Measurements from ENCODE around the gene GLE1. TPM values are rescaled to one million over a fixed set of nuclear protein-coding genes. Genes with fewer than 3 reads are reported as not detected.

The GLE1 gene
- total RNA-seq, 4 donors from 2014 or later = 21.4 to 31.2 (median 24.4) TPM

- Histone ChIP-seq H3K9me3 (no peaks in the 10 kb centered on the region), H3K36me3 (peaks cover 35 to 79% (median 53%) of the 10 kb centered on the region in 3 donors), H3K4me3 (no peak overlapping the region), H3K27ac (no peak overlapping the region), H3K4me1 (no peaks in the 10 kb centered on the region), H3K27me3 (no peaks in the 10 kb centered on the region)
- no peak for DNase-seq
- no peak for TF ChIP-seq POLR2A (IDR thresholded peaks at IDR 0.05)
- no peak for TF ChIP-seq CTCF (IDR thresholded peaks at IDR 0.05)
- 61 to 70% methylated on average over 3 of the region's 3 CpGs for WGBS, 2 donors
- intact Hi-C loops (cut with DNase I) = no loop called here
Measured at GRCh38 chr9:128540634-128541360, 36.3 kb downstream of the GLE1 start.

- no peak overlapping the region for H3K27ac ChIP-seq
- no peaks in the 10 kb centered on the region for H3K9me3 ChIP-seq
- H3K36me3 ChIP-seq = peaks cover 0 to 22% (median 6%) of the 10 kb centered on the region in 3 donors
- intact Hi-C loops (cut with DNase I) = no loop called here
- H3K4me3 ChIP-seq = no peak overlapping the region
- no peak for DNase-seq
- 78 to 80% methylated on average over 3 of the region's 3 CpGs for WGBS, 2 donors
- H3K27me3 ChIP-seq = no peaks in the 10 kb centered on the region
- H3K4me1 ChIP-seq = peaks cover 7 to 19% (median 15%) of the 10 kb centered on the region in 3 donors
- no peak for TF ChIP-seq CTCF (IDR thresholded peaks at IDR 0.05)
- no peak for TF ChIP-seq POLR2A (IDR thresholded peaks at IDR 0.05)
Measured at GRCh38 chr9:128546504-128546903, 42.0 kb downstream of the GLE1 start.

GRCh38 chr9:128548876-128549275, 44.4 kb downstream of the GLE1 start:
- H3K27ac ChIP-seq = no peak overlapping the region

GRCh38 chr9:128550226-128550625, 45.7 kb downstream of the GLE1 start:
- WGBS, 2 donors = 63 to 67% methylated on average over 2 of the region's 2 CpGs
- Histone ChIP-seq H3K27ac (peak overlapping the region; percentile 19 to 99 (median 96)), H3K4me3 (no peak overlapping the region), H3K36me3 (no peaks in the 10 kb centered on the region), H3K27me3 (no peaks in the 10 kb centered on the region), H3K4me1 (peaks cover 21 to 42% (median 39%) of the 10 kb centered on the region in 3 donors), H3K9me3 (no peaks in the 10 kb centered on the region)
- DNase-seq = no peak
- TF ChIP-seq POLR2A (IDR thresholded peaks at IDR 0.05) (no peak), CTCF (IDR thresholded peaks at IDR 0.05) (no peak)
- intact Hi-C loops (cut with DNase I) = no loop called here

More at GRCh38 chr9:128548876-128549275, 44.4 kb downstream of the GLE1 start:
- H3K27me3 ChIP-seq = no peaks in the 10 kb centered on the region
- TF ChIP-seq CTCF (IDR thresholded peaks at IDR 0.05) (no peak), POLR2A (IDR thresholded peaks at IDR 0.05) (no peak)
- intact Hi-C loops (cut with DNase I) = no loop called here
- no peak for DNase-seq
- no peak overlapping the region for H3K4me3 ChIP-seq
- H3K36me3 ChIP-seq = no peaks in the 10 kb centered on the region
- H3K9me3 ChIP-seq = no peaks in the 10 kb centered on the region
- H3K4me1 ChIP-seq = peaks cover 11 to 28% (median 25%) of the 10 kb centered on the region in 3 donors
- 89% methylated on average over 7 of the region's 7 CpGs for WGBS, 2 donors

GRCh38 chr9:128550770-128551656, 46.5 kb downstream of the GLE1 start:
- H3K4me1 ChIP-seq = peaks cover 27 to 50% (median 47%) of the 10 kb centered on the region in 3 donors
- 46 to 52% methylated on average over 11 of the region's 11 CpGs for WGBS, 2 donors
- intact Hi-C loops (cut with DNase I) = no loop called here
- H3K27me3 ChIP-seq = no peaks in the 10 kb centered on the region
- H3K36me3 ChIP-seq = no peaks in the 10 kb centered on the region
- TF ChIP-seq CTCF (IDR thresholded peaks at IDR 0.05) (no peak), POLR2A (IDR thresholded peaks at IDR 0.05) (no peak)
- DNase-seq = no peak
- peak overlapping the region; percentile 70 to 97 (median 84) for H3K4me3 ChIP-seq
- H3K27ac ChIP-seq = peak overlapping the region; percentile 91 to 99 (median 96)
- no peaks in the 10 kb centered on the region for H3K9me3 ChIP-seq

Data from esophagus squamous epithelium (tissue), 5 donors.